Endothelial cell of umbilical vein (primary cell): Measurements from ENCODE around the gene SRL. TPM values are rescaled to one million over a fixed set of nuclear protein-coding genes. Genes with fewer than 3 reads are reported as not detected.

Experiments used
- BruUV-seq: library from RNA; stranded (reverse); fragments of 400-500 nt; replicated peaks from 2 replicates; lab custom pipeline; 2021; lab: Mats Ljungman, UMichigan
- CTCF ChIA-PET: fragments of 300-600, 350-600 bp; sonication (Branson Sonifier 250); formaldehyde crosslinking; loops from one replicate; lab custom pipeline; 2021; ENCODE audit warnings: antibody characterized with exemption, inconsistent platforms; lab: Charles Lee
- POLR2A ChIA-PET: fragments of 300-600, 350-600 bp; sonication (Branson Sonifier 250); formaldehyde crosslinking; loops from one replicate; lab custom pipeline; 2021; ENCODE audit warnings: antibody characterized with exemption, inconsistent platforms; lab: Charles Lee
- DNase-seq: peaks from one replicate; pipeline ENCODE4 v3.0.0-alpha.2; 2011; ENCODE audit warnings: low read depth, low spot score
- FAIRE-seq: peaks from 2 replicates; lab custom pipeline; 2011; peaks lifted over from hg19 to GRCh38; lab: Jason Lieb, UNC
- H2AFZ ChIP-seq: 2 replicates; pipeline ENCODE4 v1.6.0; 2012; ENCODE audit warnings: low read depth, low read length, control low read depth, inconsistent platforms
- H3K27ac ChIP-seq: 2 replicates; pipeline ENCODE4 v1.5.1; 2011; ENCODE audit warnings: low read depth, mild to moderate bottlenecking, control low read depth, low read length, moderate library complexity; ENCODE audit not compliant: insufficient read depth
- H3K27me3 ChIP-seq, 2 experiments: 2 replicates each; pipeline versions ENCODE4 v1.6.0 to v1.6.1; 2011; ENCODE audit warnings: low read length in 2 of 2, mixed read lengths in 1 of 2; ENCODE audit not compliant: control insufficient read depth in 2 of 2, insufficient read depth in 2 of 2
- H3K36me3 ChIP-seq, 2 experiments: 2 replicates in 1 of 2; 3 replicates in 1 of 2; pipeline ENCODE4 v1.5.1; 2011; ENCODE audit warnings: low read length in 2 of 2, mild to moderate bottlenecking in 1 of 2, moderate library complexity in 1 of 2; ENCODE audit not compliant: control insufficient read depth in 2 of 2, insufficient read depth in 2 of 2; ENCODE audit errors: extremely low read depth in 1 of 2
- H3K4me1 ChIP-seq: 3 replicates; pipeline ENCODE4 v1.5.1; 2011; ENCODE audit warnings: mild to moderate bottlenecking, low read length; ENCODE audit not compliant: control insufficient read depth, insufficient read depth; ENCODE audit errors: extremely low read depth
- H3K4me2 ChIP-seq: 2 replicates; pipeline ENCODE4 v1.6.1; 2011; ENCODE audit warnings: low read length, control low read depth, mixed read lengths; ENCODE audit not compliant: insufficient read depth
- H3K4me3 ChIP-seq, 3 experiments: fragments of 200-600 bp in 1 of 3; sonication (generic), shearing (Covaris generic) in 1 of 3; replicated peaks in 1 of 3; 2 replicates each; pipeline ENCODE4 v1.5.1; 2011 to 2016; ENCODE audit warnings: control low read depth in 3 of 3, low read length in 3 of 3, mild to moderate bottlenecking in 2 of 3, inconsistent platforms in 1 of 3, low read depth in 1 of 3, moderate library complexity in 1 of 3; ENCODE audit not compliant: insufficient read depth in 1 of 3
- H3K79me2 ChIP-seq: 2 replicates; pipeline ENCODE4 v1.6.0; 2012; ENCODE audit warnings: low read length, inconsistent platforms; ENCODE audit not compliant: control insufficient read depth, insufficient read depth
- H3K9ac ChIP-seq: replicated peaks from 2 replicates; pipeline ENCODE3; 2011; ENCODE audit warnings: low read length, control low read depth; ENCODE audit not compliant: insufficient read depth; ENCODE audit errors: extremely low read depth
- H3K9me1 ChIP-seq: replicated peaks from 3 replicates; pipeline ENCODE4 v1.6.0; 2011; ENCODE audit warnings: mild to moderate bottlenecking, low read length; ENCODE audit not compliant: control insufficient read depth, insufficient read depth; ENCODE audit errors: extremely low read depth
- H3K9me3 ChIP-seq: replicated peaks from 2 replicates; pipeline ENCODE4 v1.5.1; 2012; ENCODE audit warnings: low read length, inconsistent platforms; ENCODE audit not compliant: control insufficient read depth, insufficient read depth
- H4K20me1 ChIP-seq: replicated peaks from 2 replicates; pipeline ENCODE3; 2011; ENCODE audit warnings: mild to moderate bottlenecking, low read length; ENCODE audit not compliant: control insufficient read depth, insufficient read depth; ENCODE audit errors: extremely low read depth
- EZH2 ChIP-seq: IDR thresholded peaks from 2 replicates; pipeline ENCODE4 v1.6.1; 2012; ENCODE audit warnings: borderline replicate concordance, low read depth, mild to moderate bottlenecking, moderate library complexity, low read length, inconsistent platforms; ENCODE audit not compliant: severe bottlenecking
- FOS ChIP-seq: IDR thresholded peaks from 2 replicates; pipeline ENCODE4 v1.6.1; 2011; ENCODE audit warnings: mild to moderate bottlenecking, low read length, moderate library complexity, borderline replicate concordance; ENCODE audit not compliant: insufficient read depth
- GATA2 ChIP-seq: IDR thresholded peaks from 2 replicates; pipeline ENCODE4 v1.7.0; 2011; ENCODE audit warnings: low read depth, mild to moderate bottlenecking, moderate library complexity, mixed read lengths, low read length; ENCODE audit not compliant: insufficient read length, insufficient read depth
- JUN ChIP-seq: IDR thresholded peaks from 2 replicates; pipeline ENCODE4 v1.6.1; 2011; ENCODE audit warnings: borderline replicate concordance, low read depth; ENCODE audit not compliant: insufficient read length, insufficient read depth
- MAX ChIP-seq: IDR thresholded peaks from 2 replicates; pipeline ENCODE4 v1.6.1; 2011; ENCODE audit not compliant: insufficient read depth, insufficient read length
- MYC ChIP-seq: IDR thresholded peaks from one replicate; pipeline ENCODE4 v1.6.1; 2011; ENCODE audit warnings: mild to moderate bottlenecking, low read depth, low read length
- POLR2A ChIP-seq: IDR thresholded peaks from 2 replicates; pipeline ENCODE4 v1.6.1; 2012; ENCODE audit warnings: low read depth, mild to moderate bottlenecking, control low read depth, low read length
- POLR2AphosphoS5 ChIP-seq: IDR thresholded peaks from 2 replicates; pipeline ENCODE4 v1.6.1; 2012; ENCODE audit warnings: low read depth, mild to moderate bottlenecking, control low read depth, low read length, moderate library complexity; ENCODE audit not compliant: insufficient read depth
- dilution Hi-C: fragments of 300-500 bp; cut with MboI; formaldehyde crosslinking; loops from one replicate; pipeline ENCODE4 v1.15.0; 2019; ENCODE audit warnings: low sequenced_read_pairs; ENCODE audit not compliant: extremely low pct_ligation_motif_present
- intact Hi-C: fragments of 100-400 bp; cut with micrococcal nuclease; formaldehyde crosslinking; loops from one replicate; pipeline ENCODE4 v1.10.0; 2022
- polyA plus RNA-seq, 4 experiments: library from polyadenylated mRNA; depleted of rRNA in 3 of 4; stranded (reverse) in 3 of 4; unstranded in 1 of 4; fragments of >200 nt; gene quantifications; 2 replicates each; pipeline versions ENCODE4 v1.2.1 to v1.2.3, GENCODE V29; 2011 to 2012; ENCODE audit warnings: missing spikeins in 1 of 4
- total RNA-seq: library from RNA; stranded (reverse); gene quantifications from 2 replicates; pipeline ENCODE4 v1.2.3, GENCODE V29; 2021
- TF ChIP-seq, protein P1 (sequence below), 2 donors: IDR thresholded peaks; 1 replicate in 1 of 2; 2 replicates in 1 of 2; pipeline ENCODE4 v1.5.1; 2011; ENCODE audit warnings: low read length in 2 of 2, mild to moderate bottlenecking in 2 of 2, moderate library complexity in 2 of 2, control low read depth in 1 of 2, inconsistent platforms in 1 of 2, low read depth in 1 of 2; ENCODE audit not compliant: insufficient read depth in 1 of 2; ENCODE audit errors: extremely low read depth in 1 of 2

The SRL gene
- total and polyA plus RNA-seq, 2 donors (not counting 3 experiments of a cell fraction or from before 2014, with no cell fraction given) = 0.21 to 0.29 TPM

DNA sequence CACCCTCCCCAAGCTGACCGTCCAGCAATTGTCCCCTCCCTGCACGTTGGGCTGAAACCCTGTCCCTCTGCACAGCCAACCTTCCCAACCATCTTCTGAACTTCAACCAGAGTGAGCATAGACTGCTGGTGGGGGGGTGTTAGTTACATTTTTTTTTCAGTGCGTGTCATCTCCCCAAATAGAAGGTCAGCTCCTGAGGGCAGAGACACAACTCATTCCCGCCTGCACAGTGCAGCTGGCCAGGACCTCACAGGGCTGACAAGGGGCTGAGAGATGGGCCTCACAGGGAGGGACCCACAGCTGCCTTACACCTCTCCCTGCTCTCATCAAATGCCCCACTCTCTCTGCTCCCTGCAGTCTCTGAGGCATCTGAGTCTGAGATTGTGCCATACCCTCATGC, 8.4 kb downstream of the SRL start:
- Histone ChIP-seq H3K27ac (no peak overlapping the region), H3K4me3 (no peak overlapping the region), H3K9me3 (no peaks in the 10 kb centered on the region), H3K4me2 (no peak overlapping the region), H4K20me1 (no peaks in the 10 kb centered on the region), H3K9ac (no peak overlapping the region), H3K27me3 (no peaks in the 10 kb centered on the region), H2AFZ (no peak overlapping the region), H3K4me1 (no peaks in the 10 kb centered on the region), H3K9me1 (no peaks in the 10 kb centered on the region), H3K36me3 (no peaks in the 10 kb centered on the region), H3K79me2 (no peaks in the 10 kb centered on the region)
- CTCF ChIA-PET = interaction anchor here (1.1 to 1.4 kb wide), 2 partner anchors 55 to 169 kb away, joined by 3 read pairs; no protein-coding TSS in a partner anchor
- FAIRE-seq (no peak), DNase-seq (no peak)
- POLR2A ChIA-PET = no interaction called here
- dilution Hi-C loops (no loop called here), intact Hi-C loops (no loop called here)
- TF ChIP-seq JUN = no peak
- no TSS peak for BruUV-seq

DNA sequence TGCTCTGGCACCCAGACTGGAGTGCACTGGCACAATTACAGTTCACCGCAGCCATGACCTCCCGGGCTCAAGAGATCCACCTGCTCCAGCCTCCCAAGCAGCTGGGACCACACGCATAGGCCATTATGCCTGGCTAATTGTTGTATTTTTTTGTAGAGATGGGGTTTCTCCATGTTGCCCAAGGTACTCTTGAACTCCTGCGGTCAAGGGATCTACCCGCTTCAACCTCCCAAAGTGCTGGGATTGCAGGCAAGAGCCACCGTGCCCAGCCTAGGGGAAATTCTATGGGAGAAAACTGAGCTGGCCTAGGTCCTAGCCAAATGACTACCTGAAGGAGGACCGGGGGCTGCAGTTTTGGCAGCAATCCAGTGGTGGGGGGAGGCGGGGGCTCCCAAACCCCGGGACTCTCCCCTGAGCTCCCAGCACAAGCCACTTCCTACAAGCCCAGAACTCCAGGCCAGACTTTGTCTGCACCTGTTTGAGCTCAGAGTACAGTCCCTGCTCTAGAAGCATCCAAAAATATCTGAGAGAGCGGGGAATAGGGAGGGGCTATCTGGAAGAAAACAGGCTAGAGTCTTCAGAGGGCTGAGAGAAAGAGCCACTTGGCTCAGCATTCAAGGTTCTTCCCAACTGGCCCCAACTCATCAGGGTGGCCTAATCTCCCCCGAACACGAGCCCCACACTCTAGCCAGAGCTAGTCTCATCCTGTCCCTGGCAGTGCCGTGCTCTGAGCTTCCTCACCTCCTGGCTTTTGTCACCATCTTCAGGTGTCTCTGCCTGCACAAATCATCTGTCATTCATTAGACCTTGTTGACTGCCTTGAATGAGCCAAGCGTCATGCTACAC, 9.1 kb downstream of the SRL start:
- Histone ChIP-seq H3K4me1 (no peaks in the 10 kb centered on the region), H3K4me3 (no peak overlapping the region), H3K9me1 (no peaks in the 10 kb centered on the region), H3K27me3 (no peaks in the 10 kb centered on the region), H2AFZ (no peak overlapping the region), H3K27ac (no peak overlapping the region), H3K9ac (no peak overlapping the region), H3K36me3 (no peaks in the 10 kb centered on the region), H3K4me2 (no peak overlapping the region), H4K20me1 (no peaks in the 10 kb centered on the region), H3K79me2 (no peaks in the 10 kb centered on the region), H3K9me3 (no peaks in the 10 kb centered on the region)
- no peak for TF ChIP-seq EZH2
- TF ChIP-seq, protein P1, sequence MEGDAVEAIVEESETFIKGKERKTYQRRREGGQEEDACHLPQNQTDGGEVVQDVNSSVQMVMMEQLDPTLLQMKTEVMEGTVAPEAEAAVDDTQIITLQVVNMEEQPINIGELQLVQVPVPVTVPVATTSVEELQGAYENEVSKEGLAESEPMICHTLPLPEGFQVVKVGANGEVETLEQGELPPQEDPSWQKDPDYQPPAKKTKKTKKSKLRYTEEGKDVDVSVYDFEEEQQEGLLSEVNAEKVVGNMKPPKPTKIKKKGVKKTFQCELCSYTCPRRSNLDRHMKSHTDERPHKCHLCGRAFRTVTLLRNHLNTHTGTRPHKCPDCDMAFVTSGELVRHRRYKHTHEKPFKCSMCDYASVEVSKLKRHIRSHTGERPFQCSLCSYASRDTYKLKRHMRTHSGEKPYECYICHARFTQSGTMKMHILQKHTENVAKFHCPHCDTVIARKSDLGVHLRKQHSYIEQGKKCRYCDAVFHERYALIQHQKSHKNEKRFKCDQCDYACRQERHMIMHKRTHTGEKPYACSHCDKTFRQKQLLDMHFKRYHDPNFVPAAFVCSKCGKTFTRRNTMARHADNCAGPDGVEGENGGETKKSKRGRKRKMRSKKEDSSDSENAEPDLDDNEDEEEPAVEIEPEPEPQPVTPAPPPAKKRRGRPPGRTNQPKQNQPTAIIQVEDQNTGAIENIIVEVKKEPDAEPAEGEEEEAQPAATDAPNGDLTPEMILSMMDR (IDR thresholded peaks at IDR 0.05; ENCODE audit: extremely low read depth in 1 of 2, insufficient read depth in 1 of 2, low read depth in 1 of 2, low read length in 2 of 2) = no peak
- no peak for TF ChIP-seq JUN
- TF ChIP-seq POLR2AphosphoS5 = no peak
- no peak for TF ChIP-seq MAX
- no peak for TF ChIP-seq GATA2
- TF ChIP-seq POLR2A = no peak
- no peak for TF ChIP-seq MYC
- TF ChIP-seq FOS = no peak
- intact Hi-C loops = no loop called here
- no peak for DNase-seq
- no TSS peak for BruUV-seq
- FAIRE-seq = no peak
- ChIA-PET POLR2A (no interaction called here), CTCF (interaction anchor here (1.1 to 1.4 kb wide), 2 partner anchors 56 to 170 kb away, joined by 3 read pairs; no protein-coding TSS in a partner anchor)
- dilution Hi-C loops = no loop called here
